Measurements from ENCODE around the gene TBATA.

Gene TBATA

DNA sequence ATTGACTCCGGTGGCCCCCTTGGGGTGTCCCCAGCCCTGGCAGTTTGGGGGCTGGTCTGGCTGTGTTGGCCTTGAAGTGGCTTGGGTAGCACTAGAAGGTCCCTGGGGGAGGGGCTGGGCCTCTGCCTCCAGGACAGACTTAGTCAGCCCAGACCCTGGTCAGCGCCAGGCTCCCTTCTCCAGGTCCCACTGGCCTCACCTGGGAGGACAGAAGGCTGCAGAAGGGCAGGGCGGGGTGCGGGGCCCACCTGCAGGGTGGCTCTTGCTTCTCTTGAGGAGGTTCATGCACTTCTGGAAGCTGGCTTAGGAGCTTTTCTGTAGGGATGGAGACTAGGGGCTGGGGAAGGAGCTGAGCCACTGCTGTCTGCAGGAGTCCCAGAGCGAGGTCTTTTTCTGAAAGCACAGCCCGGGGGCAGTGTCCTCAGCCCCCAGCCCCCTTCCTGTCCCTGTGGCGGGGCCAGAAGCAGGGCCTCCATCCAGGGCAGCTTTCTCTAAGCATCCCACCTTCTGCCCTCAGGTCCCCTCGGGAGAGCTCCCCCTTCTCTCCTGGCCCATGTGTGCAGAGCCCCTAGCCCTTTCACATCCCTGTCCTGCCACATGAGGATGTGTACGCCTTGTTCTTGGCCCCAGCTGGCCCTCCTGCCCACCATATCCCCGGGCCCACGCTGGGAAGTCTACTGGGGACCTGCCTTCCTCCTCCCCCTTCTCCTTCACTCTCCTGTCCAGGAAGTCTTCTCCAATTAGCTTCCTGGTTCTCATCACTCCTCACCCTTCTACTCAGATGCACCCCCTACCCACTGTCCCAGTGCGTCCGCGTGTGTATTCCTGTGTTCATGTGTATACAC lies 11.0 kb downstream of the TBATA start:
- no peaks in the 10 kb centered on the region for H3K9me3 ChIP-seq (ENCODE audit: control insufficient read depth, insufficient read depth, low read depth, low read length)
- ChIA-PET CTCF (interaction anchor here (1.0 kb wide), 1 partner anchor 15 kb away, joined by 3 read pairs; no protein-coding TSS in a partner anchor), POLR2A (no interaction called here)
- TF ChIP-seq ZNF747 (tag by site-specific recombination; IDR thresholded peaks at IDR 0.05) (no peak), ZXDB (tag by site-specific recombination; IDR thresholded peaks at IDR 0.05) (no peak), ZNF777 (tag by site-specific recombination; IDR thresholded peaks at IDR 0.05; ENCODE audit: borderline replicate concordance) (no peak), ZNF677 (tag by site-specific recombination; IDR thresholded peaks at IDR 0.05) (no peak), ZNF416 (tag by site-specific recombination; IDR thresholded peaks at IDR 0.05) (no peak), ZNF239 (tag by site-specific recombination; IDR thresholded peaks at IDR 0.05) (no peak), ZNF391 (tag by site-specific recombination; IDR thresholded peaks at IDR 0.05; ENCODE audit: borderline replicate concordance, low read depth) (no peak), ZNF341 (tag by site-specific recombination; IDR thresholded peaks at IDR 0.05; ENCODE audit: low read depth) (no peak), ZNF521 (tag by site-specific recombination; IDR thresholded peaks at IDR 0.05) (no peak), KLF16 (tag by site-specific recombination; IDR thresholded peaks at IDR 0.05) (no peak), ZNF76 (tag by site-specific recombination; IDR thresholded peaks at IDR 0.05; ENCODE audit: borderline replicate concordance, low read depth) (no peak), ZNF133 (tag by site-specific recombination; IDR thresholded peaks at IDR 0.05) (no peak), ZNF707 (tag by site-specific recombination; IDR thresholded peaks at IDR 0.05) (no peak), ZNF350 (tag by site-specific recombination; IDR thresholded peaks at IDR 0.05) (no peak), MZF1 (tag by site-specific recombination; IDR thresholded peaks at IDR 0.05; ENCODE audit: borderline replicate concordance) (no peak), SP3 (tag by site-specific recombination; IDR thresholded peaks at IDR 0.05) (no peak), KLF9 (tag by site-specific recombination; IDR thresholded peaks at IDR 0.05; ENCODE audit: low read depth) (no peak)
- TF ChIP-seq, protein P1, sequence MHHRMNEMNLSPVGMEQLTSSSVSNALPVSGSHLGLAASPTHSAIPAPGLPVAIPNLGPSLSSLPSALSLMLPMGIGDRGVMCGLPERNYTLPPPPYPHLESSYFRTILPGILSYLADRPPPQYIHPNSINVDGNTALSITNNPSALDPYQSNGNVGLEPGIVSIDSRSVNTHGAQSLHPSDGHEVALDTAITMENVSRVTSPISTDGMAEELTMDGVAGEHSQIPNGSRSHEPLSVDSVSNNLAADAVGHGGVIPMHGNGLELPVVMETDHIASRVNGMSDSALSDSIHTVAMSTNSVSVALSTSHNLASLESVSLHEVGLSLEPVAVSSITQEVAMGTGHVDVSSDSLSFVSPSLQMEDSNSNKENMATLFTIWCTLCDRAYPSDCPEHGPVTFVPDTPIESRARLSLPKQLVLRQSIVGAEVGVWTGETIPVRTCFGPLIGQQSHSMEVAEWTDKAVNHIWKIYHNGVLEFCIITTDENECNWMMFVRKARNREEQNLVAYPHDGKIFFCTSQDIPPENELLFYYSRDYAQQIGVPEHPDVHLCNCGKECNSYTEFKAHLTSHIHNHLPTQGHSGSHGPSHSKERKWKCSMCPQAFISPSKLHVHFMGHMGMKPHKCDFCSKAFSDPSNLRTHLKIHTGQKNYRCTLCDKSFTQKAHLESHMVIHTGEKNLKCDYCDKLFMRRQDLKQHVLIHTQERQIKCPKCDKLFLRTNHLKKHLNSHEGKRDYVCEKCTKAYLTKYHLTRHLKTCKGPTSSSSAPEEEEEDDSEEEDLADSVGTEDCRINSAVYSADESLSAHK (tag by site-specific recombination; IDR thresholded peaks at IDR 0.05), result no peak
- TF ChIP-seq, protein P2, sequence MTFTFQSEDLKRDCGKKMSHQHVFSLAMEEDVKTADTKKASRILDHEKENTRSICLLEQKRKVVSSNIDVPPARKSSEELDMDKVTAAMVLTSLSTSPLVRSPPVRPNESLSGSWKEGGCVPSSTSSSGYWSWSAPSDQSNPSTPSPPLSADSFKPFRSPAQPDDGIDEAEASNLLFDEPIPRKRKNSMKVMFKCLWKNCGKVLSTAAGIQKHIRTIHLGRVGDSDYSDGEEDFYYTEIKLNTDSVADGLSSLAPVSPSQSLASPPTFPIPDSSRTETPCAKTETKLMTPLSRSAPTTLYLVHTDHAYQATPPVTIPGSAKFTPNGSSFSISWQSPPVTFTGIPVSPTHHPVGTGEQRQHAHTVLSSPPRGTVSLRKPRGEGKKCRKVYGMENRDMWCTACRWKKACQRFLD (tag by site-specific recombination; IDR thresholded peaks at IDR 0.05), result no peak
- TF ChIP-seq, protein P3, sequence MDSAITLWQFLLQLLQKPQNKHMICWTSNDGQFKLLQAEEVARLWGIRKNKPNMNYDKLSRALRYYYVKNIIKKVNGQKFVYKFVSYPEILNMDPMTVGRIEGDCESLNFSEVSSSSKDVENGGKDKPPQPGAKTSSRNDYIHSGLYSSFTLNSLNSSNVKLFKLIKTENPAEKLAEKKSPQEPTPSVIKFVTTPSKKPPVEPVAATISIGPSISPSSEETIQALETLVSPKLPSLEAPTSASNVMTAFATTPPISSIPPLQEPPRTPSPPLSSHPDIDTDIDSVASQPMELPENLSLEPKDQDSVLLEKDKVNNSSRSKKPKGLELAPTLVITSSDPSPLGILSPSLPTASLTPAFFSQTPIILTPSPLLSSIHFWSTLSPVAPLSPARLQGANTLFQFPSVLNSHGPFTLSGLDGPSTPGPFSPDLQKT (IDR thresholded peaks at IDR 0.05; ENCODE audit: borderline replicate concordance, low read depth, low read length), result no peak
- H3K4me1 ChIP-seq (ENCODE audit: control insufficient read depth, insufficient read depth, low read length), result no peaks in the 10 kb centered on the region
- no peak overlapping the region for H3K4me3 ChIP-seq (ENCODE audit: low read depth, low read length)
- no peaks in the 10 kb centered on the region for H3K36me3 ChIP-seq (ENCODE audit: control insufficient read depth in 2 of 2, insufficient read depth in 1 of 2, low read length in 2 of 2)
- no peak overlapping the region for H3K27ac ChIP-seq (ENCODE audit: extremely low read depth, low read depth, low read length)

DNA sequence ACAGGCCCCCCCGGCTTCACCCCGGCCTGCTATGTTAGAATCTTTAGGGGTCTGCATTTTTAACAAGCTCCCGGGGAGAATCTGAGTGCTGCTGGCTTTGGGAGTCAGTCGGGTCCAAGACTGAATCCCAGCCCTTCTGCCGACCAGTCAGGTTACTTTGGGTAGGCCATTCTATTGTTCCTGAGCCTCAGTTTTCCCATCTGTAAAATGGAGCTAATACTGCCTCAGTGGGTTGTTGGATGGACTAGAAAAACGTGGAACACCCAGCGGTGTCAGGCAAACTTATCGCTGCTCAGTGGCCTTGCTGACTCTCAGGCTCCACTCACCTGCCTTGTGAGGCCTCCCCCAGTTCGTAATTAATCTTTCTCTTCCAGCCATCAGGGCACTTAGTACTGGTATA lies 11.7 kb downstream of the TBATA start:
- no peak overlapping the region for H3K4me3 ChIP-seq (ENCODE audit: low read depth, low read length)
- H3K27ac ChIP-seq (ENCODE audit: extremely low read depth, low read depth, low read length), result no peak overlapping the region
- ChIA-PET CTCF (interaction anchor here (0.6 to 1.0 kb wide), 2 partner anchors 14 to 107 kb away, joined by 3 read pairs; no protein-coding TSS in a partner anchor), POLR2A (no interaction called here)
- no peaks in the 10 kb centered on the region for H3K4me1 ChIP-seq (ENCODE audit: control insufficient read depth, insufficient read depth, low read length)
- no peaks in the 10 kb centered on the region for H3K36me3 ChIP-seq (ENCODE audit: control insufficient read depth in 2 of 2, insufficient read depth in 1 of 2, low read length in 2 of 2)
- no peaks in the 10 kb centered on the region for H3K9me3 ChIP-seq (ENCODE audit: control insufficient read depth, insufficient read depth, low read depth, low read length)
- TF ChIP-seq, protein P4, sequence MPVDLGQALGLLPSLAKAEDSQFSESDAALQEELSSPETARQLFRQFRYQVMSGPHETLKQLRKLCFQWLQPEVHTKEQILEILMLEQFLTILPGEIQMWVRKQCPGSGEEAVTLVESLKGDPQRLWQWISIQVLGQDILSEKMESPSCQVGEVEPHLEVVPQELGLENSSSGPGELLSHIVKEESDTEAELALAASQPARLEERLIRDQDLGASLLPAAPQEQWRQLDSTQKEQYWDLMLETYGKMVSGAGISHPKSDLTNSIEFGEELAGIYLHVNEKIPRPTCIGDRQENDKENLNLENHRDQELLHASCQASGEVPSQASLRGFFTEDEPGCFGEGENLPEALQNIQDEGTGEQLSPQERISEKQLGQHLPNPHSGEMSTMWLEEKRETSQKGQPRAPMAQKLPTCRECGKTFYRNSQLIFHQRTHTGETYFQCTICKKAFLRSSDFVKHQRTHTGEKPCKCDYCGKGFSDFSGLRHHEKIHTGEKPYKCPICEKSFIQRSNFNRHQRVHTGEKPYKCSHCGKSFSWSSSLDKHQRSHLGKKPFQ (tag by site-specific recombination; IDR thresholded peaks at IDR 0.05), result no peak
- no peak for TF ChIP-seq ZNF169 (tag by site-specific recombination; IDR thresholded peaks at IDR 0.05)
- TF ChIP-seq, protein P5, sequence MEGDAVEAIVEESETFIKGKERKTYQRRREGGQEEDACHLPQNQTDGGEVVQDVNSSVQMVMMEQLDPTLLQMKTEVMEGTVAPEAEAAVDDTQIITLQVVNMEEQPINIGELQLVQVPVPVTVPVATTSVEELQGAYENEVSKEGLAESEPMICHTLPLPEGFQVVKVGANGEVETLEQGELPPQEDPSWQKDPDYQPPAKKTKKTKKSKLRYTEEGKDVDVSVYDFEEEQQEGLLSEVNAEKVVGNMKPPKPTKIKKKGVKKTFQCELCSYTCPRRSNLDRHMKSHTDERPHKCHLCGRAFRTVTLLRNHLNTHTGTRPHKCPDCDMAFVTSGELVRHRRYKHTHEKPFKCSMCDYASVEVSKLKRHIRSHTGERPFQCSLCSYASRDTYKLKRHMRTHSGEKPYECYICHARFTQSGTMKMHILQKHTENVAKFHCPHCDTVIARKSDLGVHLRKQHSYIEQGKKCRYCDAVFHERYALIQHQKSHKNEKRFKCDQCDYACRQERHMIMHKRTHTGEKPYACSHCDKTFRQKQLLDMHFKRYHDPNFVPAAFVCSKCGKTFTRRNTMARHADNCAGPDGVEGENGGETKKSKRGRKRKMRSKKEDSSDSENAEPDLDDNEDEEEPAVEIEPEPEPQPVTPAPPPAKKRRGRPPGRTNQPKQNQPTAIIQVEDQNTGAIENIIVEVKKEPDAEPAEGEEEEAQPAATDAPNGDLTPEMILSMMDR (tag by site-specific recombination; IDR thresholded peaks at IDR 0.05), result no peak
- TF ChIP-seq ZNF530 (tag by site-specific recombination; IDR thresholded peaks at IDR 0.05; ENCODE audit: low read depth), result no peak
- no peak for TF ChIP-seq KLF8 (tag by site-specific recombination; IDR thresholded peaks at IDR 0.05)
- TF ChIP-seq ZNF211 (tag by site-specific recombination; IDR thresholded peaks at IDR 0.05; ENCODE audit: low read depth), result no peak
- TF ChIP-seq ZNF544 (tag by site-specific recombination; IDR thresholded peaks at IDR 0.05), result no peak
